LHCN-M2 (cell line): ENCODE measurements around the gene MOK. TPM values are rescaled to one million over a fixed set of nuclear protein-coding genes. Genes with fewer than 3 reads are reported as not detected.

Experiments used
- DNase-seq: peaks from one replicate; pipeline ENCODE4 v3.0.0-alpha.2; 2012; ENCODE audit warnings: low read depth
- total RNA-seq: library from RNA; depleted of rRNA; stranded (reverse); fragments of >200 nt; gene quantifications from 2 replicates; pipeline ENCODE4 v1.2.3, GENCODE V29; 2014

The MOK gene
- total RNA-seq, 1 experiment from 2014 or later: 33.9 TPM

- no peak for DNase-seq
Measured at GRCh38 chr14:102208741-102209140, 96.2 kb downstream of the MOK start.

GRCh38 chr14:102207831-102208365 lies 97.1 kb downstream of the MOK start:
- DNase-seq: no peak

- no peak for DNase-seq
Measured at GRCh38 chr14:102206918-102207317, 98.0 kb downstream of the MOK start.

GRCh38 chr14:102205560-102205959 lies 99.4 kb downstream of the MOK start:
- no peak for DNase-seq

GRCh38 chr14:102203382-102203781 lies 101.6 kb downstream of the MOK start:
- no peak for DNase-seq

- DNase-seq: no peak
Measured at GRCh38 chr14:102202944-102203343, 102.0 kb downstream of the MOK start.

- DNase-seq: no peak
Measured at GRCh38 chr14:102201776-102202175, 103.2 kb downstream of the MOK start.

- no peak for DNase-seq
Measured at GRCh38 chr14:102201353-102201738, 103.6 kb downstream of the MOK start.

- peak; percentile 70 for DNase-seq
Measured at GRCh38 chr14:102200690-102201352, 104.1 kb downstream of the MOK start.

GRCh38 chr14:102197317-102197853 lies 107.6 kb downstream of the MOK start:
- no peak for DNase-seq

GRCh38 chr14:102196902-102197230 lies 108.1 kb downstream of the MOK start:
- DNase-seq: no peak

- no peak for DNase-seq
Measured at GRCh38 chr14:102196039-102196901, 108.7 kb downstream of the MOK start.

- DNase-seq: no peak
Measured at GRCh38 chr14:102195446-102195845, 109.5 kb downstream of the MOK start.

- DNase-seq: no peak
Measured at GRCh38 chr14:102194856-102195255, 110.1 kb downstream of the MOK start.

- DNase-seq: no peak
Measured at GRCh38 chr14:102192840-102193502, 112.0 kb downstream of the MOK start.

GRCh38 chr14:102189874-102190273 lies 115.1 kb downstream of the MOK start:
- no peak for DNase-seq

GRCh38 chr14:102188187-102188586 lies 116.8 kb downstream of the MOK start:
- DNase-seq: no peak

GRCh38 chr14:102187568-102188001 lies 117.4 kb downstream of the MOK start:
- no peak for DNase-seq

- peak; percentile 80 for DNase-seq
Measured at GRCh38 chr14:102187044-102187443, 117.9 kb downstream of the MOK start.

GRCh38 chr14:102185360-102185759 lies 119.6 kb downstream of the MOK start:
- DNase-seq: no peak

GRCh38 chr14:102184316-102185035 lies 120.5 kb downstream of the MOK start:
- DNase-seq: no peak
